Upper lobe of right lung (tissue), 1 donor: ENCODE measurements around the gene TLX2. TPM values are rescaled to one million over a fixed set of nuclear protein-coding genes. Genes with fewer than 3 reads are reported as not detected.

Experiments
- ATAC-seq: fragments of 200-7000 bp; cut with Tn5 transposase; one replicate; pipeline ENCODE4 v1.9.1; 2020; ENCODE audit warnings: mild to moderate bottlenecking, moderate library complexity
- DNase-seq: peaks from one replicate; pipeline ENCODE4 v3.0.0-alpha.2; 2020
- H3K27ac ChIP-seq: fragments of 200-600 bp; one replicate; pipeline ENCODE4 v1.8.0; 2022
- H3K27me3 ChIP-seq: fragments of 200-600 bp; one replicate; pipeline ENCODE4 v1.8.0; 2022; ENCODE audit warnings: mild to moderate bottlenecking
- H3K36me3 ChIP-seq: fragments of 200-600 bp; one replicate; pipeline ENCODE4 v1.8.0; 2022
- H3K4me1 ChIP-seq: fragments of 200-600 bp; one replicate; pipeline ENCODE4 v1.8.0; 2022
- H3K4me3 ChIP-seq: fragments of 200-600 bp; one replicate; pipeline ENCODE4 v1.8.0; 2022; ENCODE audit warnings: mild to moderate bottlenecking
- H3K9me3 ChIP-seq: fragments of 200-600 bp; one replicate; pipeline ENCODE4 v1.8.0; 2022
- CTCF ChIP-seq: fragments of 200-600 bp; IDR thresholded peaks from one replicate; pipeline ENCODE4 v1.8.0; 2022; ENCODE audit warnings: antibody characterized with exemption
- intact Hi-C: fragments of 100-400 bp; cut with DNase I; formaldehyde crosslinking; loops from one replicate; pipeline ENCODE4 v1.11.0; 2022
- total RNA-seq: library from RNA; stranded (reverse); fragmentation: NEBNext Ultra II Directional; extraction: Animal tissue kit (Norgen Biotek cat#: 25700); gene quantifications from one replicate; pipeline ENCODE4 v1.2.1, GENCODE V29; 2021
- donor health status: DM: no; HTN: yes; CAD: no; lungs with severe emphysema.

Gene TLX2
- total RNA-seq, 1 donor from 2014 or later = not detected

- Histone ChIP-seq H3K36me3 (no peaks in the 10 kb centered on the region), H3K27ac (peak overlapping the region; percentile 88), H3K4me3 (peak overlapping the region; percentile 88), H3K9me3 (no peaks in the 10 kb centered on the region), H3K4me1 (peaks cover 10% of the 10 kb centered on the region), H3K27me3 (no peaks in the 10 kb centered on the region)
- DNase-seq (peak; percentile 87), ATAC-seq (peak; percentile 74)
- intact Hi-C loops = no loop called here
- no peak for TF ChIP-seq CTCF
Measured at GRCh38 chr2:74554820-74555531, 40.7 kb downstream of the TLX2 start.

GRCh38 chr2:74555610-74556103 lies 41.4 kb downstream of the TLX2 start:
- no peak for TF ChIP-seq CTCF
- Histone ChIP-seq H3K4me3 (peak overlapping the region; percentile 88), H3K36me3 (no peaks in the 10 kb centered on the region), H3K27me3 (no peaks in the 10 kb centered on the region), H3K9me3 (no peaks in the 10 kb centered on the region), H3K27ac (peak overlapping the region; percentile 88), H3K4me1 (peaks cover 10% of the 10 kb centered on the region)
- intact Hi-C loops = no loop called here
- DNase-seq (peak; percentile 72), ATAC-seq (peak; percentile 51)

GRCh38 chr2:74556159-74556558 lies 41.9 kb downstream of the TLX2 start:
- intact Hi-C loops = no loop called here
- TF ChIP-seq CTCF = no peak
- no peaks in the 10 kb centered on the region for H3K36me3 ChIP-seq
- no peak for ATAC-seq
- H3K27ac ChIP-seq = peak overlapping the region; percentile 88
- H3K4me3 ChIP-seq = peak overlapping the region; percentile 88
- no peak for DNase-seq
- H3K27me3 ChIP-seq = no peaks in the 10 kb centered on the region
- H3K4me1 ChIP-seq = peaks cover 10% of the 10 kb centered on the region
- no peaks in the 10 kb centered on the region for H3K9me3 ChIP-seq

GRCh38 chr2:74556831-74557370 lies 42.7 kb downstream of the TLX2 start:
- H3K4me3 ChIP-seq = no peak overlapping the region
- TF ChIP-seq CTCF = no peak
- no peak for DNase-seq
- H3K9me3 ChIP-seq = no peaks in the 10 kb centered on the region
- no peaks in the 10 kb centered on the region for H3K27me3 ChIP-seq
- H3K4me1 ChIP-seq = peaks cover 10% of the 10 kb centered on the region
- intact Hi-C loops = no loop called here
- no peak for ATAC-seq
- no peak overlapping the region for H3K27ac ChIP-seq
- no peaks in the 10 kb centered on the region for H3K36me3 ChIP-seq

GRCh38 chr2:74558284-74559230 lies 44.3 kb downstream of the TLX2 start:
- ATAC-seq = no peak
- Histone ChIP-seq H3K27ac (no peak overlapping the region), H3K4me3 (no peak overlapping the region)

More at GRCh38 chr2:74558284-74559230, 44.3 kb downstream of the TLX2 start:
- Histone ChIP-seq H3K27me3 (no peaks in the 10 kb centered on the region), H3K36me3 (no peaks in the 10 kb centered on the region), H3K4me1 (peaks cover 3% of the 10 kb centered on the region), H3K9me3 (no peaks in the 10 kb centered on the region)
- DNase-seq = no peak
- TF ChIP-seq CTCF = no peak
- intact Hi-C loops = no loop called here
